Heart left ventricle (tissue), 16 donors: ENCODE results near the gene MS4A8. TPM values are rescaled to one million over a fixed set of nuclear protein-coding genes. Genes with fewer than 3 reads are reported as not detected.
A peak's percentile ranks its signal among the peaks of the same experiment; 100 is the strongest.

Experiments
- ATAC-seq, 4 donors: fragments of 200-7000 bp; cut with Tn5 transposase; one replicate each; pipeline ENCODE4 v1.9.1; 2020 to 2022; ENCODE audit warnings: moderate library complexity in 4 of 4, mild to moderate bottlenecking in 3 of 4, moderate number of reproducible peaks in 1 of 4
- DNase-seq, 5 donors: peaks; one replicate each; pipeline ENCODE4 v3.0.0-alpha.2; 2020
- H3K27ac ChIP-seq, 12 donors: fragments of 200-600 bp; sonication (generic) in 4 of 12; one replicate each; pipeline versions ENCODE4 v1.5.0 to v1.8.0; 2016 to 2022; ENCODE audit warnings: mild to moderate bottlenecking in 2 of 12
- H3K27me3 ChIP-seq, 9 donors: fragments of 200-600 bp; sonication (generic) in 2 of 9; one replicate each; pipeline versions ENCODE4 v1.5.1 to v1.8.0; 2016 to 2022; ENCODE audit warnings: mild to moderate bottlenecking in 3 of 9
- H3K36me3 ChIP-seq, 9 donors: fragments of 200-600 bp; sonication (generic) in 2 of 9; one replicate each; pipeline versions ENCODE4 v1.5.0 to v1.8.0; 2018 to 2022; ENCODE audit warnings: mild to moderate bottlenecking in 2 of 9
- H3K4me1 ChIP-seq, 12 donors: fragments of 200-600 bp; sonication (generic) in 4 of 12; one replicate each; pipeline versions ENCODE4 v1.5.0 to v1.8.0; 2016 to 2022; ENCODE audit warnings: mild to moderate bottlenecking in 3 of 12
- H3K4me3 ChIP-seq, 12 donors: fragments of 200-600 bp; sonication (generic) in 4 of 12; one replicate each; pipeline versions ENCODE4 v1.5.0 to v1.8.0; 2017 to 2022; ENCODE audit warnings: mild to moderate bottlenecking in 9 of 12, moderate library complexity in 4 of 12
- H3K9me3 ChIP-seq, 12 donors: fragments of 200-600 bp; sonication (generic) in 4 of 12; one replicate each; pipeline versions ENCODE4 v1.5.0 to v1.8.0; 2016 to 2022; ENCODE audit warnings: mild to moderate bottlenecking in 1 of 12
- POLR2A ChIP-seq, 2 donors: fragments of 450-650 bp; IDR thresholded peaks; one replicate each; pipeline ENCODE4 v1.6.1; 2017; ENCODE audit warnings: antibody characterized with exemption in 2 of 2, mild to moderate bottlenecking in 2 of 2, moderate library complexity in 2 of 2
- WGBS, 4 donors: extraction: QIAGEN DNeasy Blood & Tissue Kit in 2 of 4; methylation state at CpG; one replicate each; pipeline versions ENCODE4 v1.1.5 to v1.1.7; 2013 to 2018; 5-methylcytosine and 5-hydroxymethylcytosine counted together
- intact Hi-C, 10 donors: fragments of 100-400 bp; cut with DNase I; formaldehyde crosslinking; loops; one replicate each; pipeline versions ENCODE4 v1.11.1 to v1.14.2; 2022
- polyA plus RNA-seq, 2 donors: library from polyadenylated mRNA; stranded (reverse); fragments of 200-250 nt; gene quantifications; one replicate each; pipeline ENCODE4 v1.2.3, GENCODE V29; 2013
- total RNA-seq, 9 donors: library from RNA; depleted of rRNA in 2 of 9; stranded (reverse); fragments of >200 nt in 2 of 9; fragmentation: NEBNext Ultra II Directional in 3 of 9; extraction: Animal tissue kit (Norgen Biotek cat#: 25700) in 3 of 9; gene quantifications; one replicate each; pipeline versions ENCODE4 v1.1.0 to v1.2.4, GENCODE V29; 2016 to 2023
- TF ChIP-seq, protein P1 (sequence below), 12 donors: fragments of 200-600 bp; sonication (generic) in 4 of 12; IDR thresholded peaks; one replicate each; pipeline versions ENCODE4 v1.5.0 to v1.8.0; 2018 to 2022; ENCODE audit warnings: antibody characterized with exemption in 12 of 12, mild to moderate bottlenecking in 5 of 12
- donor health status: ischemic (EF 13 %, LVEDD 7.1; RV severe dilation, severe dysfunction).
- donor health status: healthy with polysubstance abuse.
- donor health status: DM: no; HTN: yes; CAD: no.
- donor health status: DM: no; HTN: no; CAD: no.
- donor health status: ischemic (EF 25% LVEDD 6.9; RV normal size, moderate dysfunction).
- donor health status: ischemic (EF 25% LVEDD 5.7; RV mildly dilated, moderate dysfunction).
- donor health status: healthy.
- donor health status: DM: yes; HTN: yes; CAD: no.
- donor health status: ischemic (EF 35%, LVEDD 5.7; RV mildly dilated, moderate dysfunction).
- donor health status: nonischemic (EF 11% LVEDD 7.7; RV severe dilation, severe dysfunction).
- donor health status: DM: yes; HTN: yes; CAD: no.
- donor health status: PGD.
- donor health status: ischemic (EF 29% LVEDD 5.4; RV normal size, mild dysfunction).
- donor health status: nonischemic (EF 23%, LVEDD 6.1; RV moderate dilation, normal function).

MS4A8 gene
- total and polyA plus RNA-seq, 11 donors, result not detected

DNA sequence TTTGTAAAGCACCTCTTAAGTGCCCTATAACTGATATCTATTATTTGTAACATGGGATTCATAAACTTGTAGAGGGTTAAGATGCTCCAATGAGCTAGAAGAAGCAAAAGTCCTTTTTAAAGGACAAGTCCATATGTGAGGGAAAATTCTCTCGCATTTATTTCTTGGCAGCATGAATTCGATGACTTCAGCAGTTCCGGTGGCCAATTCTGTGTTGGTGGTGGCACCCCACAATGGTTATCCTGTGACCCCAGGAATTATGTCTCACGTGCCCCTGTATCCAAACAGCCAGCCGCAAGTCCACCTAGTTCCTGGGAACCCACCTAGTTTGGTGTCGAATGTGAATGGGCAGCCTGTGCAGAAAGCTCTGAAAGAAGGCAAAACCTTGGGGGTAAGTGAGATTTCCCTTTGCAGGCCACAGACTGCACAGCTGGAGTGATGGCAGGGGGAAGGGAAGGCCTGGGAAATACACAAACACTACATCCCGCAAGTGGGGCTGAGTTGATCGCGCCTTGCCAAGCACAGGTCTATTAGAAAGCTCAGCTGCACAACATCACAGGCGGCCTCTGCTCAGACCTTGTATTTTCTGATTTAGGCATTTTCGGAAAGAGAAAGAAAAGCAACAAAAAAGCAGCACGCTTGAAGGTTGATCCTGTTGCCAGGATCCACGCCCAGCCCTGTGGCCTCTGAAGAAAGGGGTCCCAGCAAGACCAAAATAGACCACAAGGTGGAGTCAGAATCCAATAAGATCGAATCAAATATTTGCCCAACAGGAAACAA lies 1.5 kb downstream of the MS4A8 start:
- Histone ChIP-seq H3K27me3 (peaks cover 0 to 4% (median 0%) of the 10 kb centered on the region in 9 donors), H3K27ac (no peak overlapping the region), H3K9me3 (no peaks in the 10 kb centered on the region), H3K4me1 (no peaks in the 10 kb centered on the region), H3K36me3 (no peaks in the 10 kb centered on the region), H3K4me3 (no peak overlapping the region)
- intact Hi-C loops, result no loop called here
- DNase-seq (no peak), ATAC-seq (no peak)
- TF ChIP-seq, protein P1, sequence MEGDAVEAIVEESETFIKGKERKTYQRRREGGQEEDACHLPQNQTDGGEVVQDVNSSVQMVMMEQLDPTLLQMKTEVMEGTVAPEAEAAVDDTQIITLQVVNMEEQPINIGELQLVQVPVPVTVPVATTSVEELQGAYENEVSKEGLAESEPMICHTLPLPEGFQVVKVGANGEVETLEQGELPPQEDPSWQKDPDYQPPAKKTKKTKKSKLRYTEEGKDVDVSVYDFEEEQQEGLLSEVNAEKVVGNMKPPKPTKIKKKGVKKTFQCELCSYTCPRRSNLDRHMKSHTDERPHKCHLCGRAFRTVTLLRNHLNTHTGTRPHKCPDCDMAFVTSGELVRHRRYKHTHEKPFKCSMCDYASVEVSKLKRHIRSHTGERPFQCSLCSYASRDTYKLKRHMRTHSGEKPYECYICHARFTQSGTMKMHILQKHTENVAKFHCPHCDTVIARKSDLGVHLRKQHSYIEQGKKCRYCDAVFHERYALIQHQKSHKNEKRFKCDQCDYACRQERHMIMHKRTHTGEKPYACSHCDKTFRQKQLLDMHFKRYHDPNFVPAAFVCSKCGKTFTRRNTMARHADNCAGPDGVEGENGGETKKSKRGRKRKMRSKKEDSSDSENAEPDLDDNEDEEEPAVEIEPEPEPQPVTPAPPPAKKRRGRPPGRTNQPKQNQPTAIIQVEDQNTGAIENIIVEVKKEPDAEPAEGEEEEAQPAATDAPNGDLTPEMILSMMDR (IDR thresholded peaks at IDR 0.05), result peak in 3 of 12 donors; percentile 7 to 31 (median 18)
- TF ChIP-seq POLR2A (IDR thresholded peaks at IDR 0.05), result no peak
- WGBS, 4 donors, result 61 to 63% (median 63%) methylated on average over 14 of the region's 14 CpGs

DNA sequence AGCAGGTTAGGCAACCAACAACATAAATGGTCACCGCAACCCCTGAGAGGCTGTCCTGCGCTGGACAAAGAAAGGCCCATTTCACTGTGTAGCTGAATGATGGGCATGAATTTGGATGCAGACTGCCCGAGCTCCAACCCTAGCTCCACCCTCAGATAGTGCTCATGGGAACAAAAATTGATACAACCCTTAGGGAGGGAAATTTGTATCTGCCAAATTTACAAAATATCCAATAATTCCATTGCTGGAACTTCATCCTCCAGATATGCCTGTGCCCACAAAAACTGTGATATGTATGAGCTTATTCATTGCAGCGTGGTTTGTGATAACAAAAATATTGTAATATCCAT lies 2.0 kb downstream of the MS4A8 start:
- DNase-seq, result no peak
- Histone ChIP-seq H3K4me1 (no peaks in the 10 kb centered on the region), H3K27me3 (peaks cover 0 to 4% (median 0%) of the 10 kb centered on the region in 9 donors), H3K36me3 (no peaks in the 10 kb centered on the region), H3K9me3 (no peaks in the 10 kb centered on the region), H3K4me3 (no peak overlapping the region), H3K27ac (no peak overlapping the region)
- WGBS, 4 donors, result 55 to 68% (median 63%) methylated on average over 4 of the region's 4 CpGs
- TF ChIP-seq, protein P1 (IDR thresholded peaks at IDR 0.05), result no peak
- no peak for TF ChIP-seq POLR2A (IDR thresholded peaks at IDR 0.05)
- ATAC-seq, result no peak
- intact Hi-C loops, result no loop called here

DNA sequence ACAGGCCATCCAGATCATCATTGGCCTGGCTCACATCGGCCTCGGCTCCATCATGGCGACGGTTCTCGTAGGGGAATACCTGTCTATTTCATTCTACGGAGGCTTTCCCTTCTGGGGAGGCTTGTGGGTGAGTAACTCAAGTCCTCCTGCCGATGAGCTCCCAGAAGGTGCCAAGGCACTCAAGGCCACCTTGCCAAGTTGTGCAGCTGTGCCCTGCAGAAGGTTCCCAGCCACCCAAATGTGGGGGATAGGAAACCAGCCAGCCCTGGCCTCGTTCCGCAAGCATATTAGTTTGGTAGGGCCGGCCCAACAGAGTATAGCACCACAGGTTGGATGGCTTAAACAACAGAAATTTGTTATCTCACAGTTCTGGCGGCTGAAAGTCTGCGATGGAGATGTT lies 4.0 kb downstream of the MS4A8 start:
- H3K4me1 ChIP-seq, result no peaks in the 10 kb centered on the region
- H3K4me3 ChIP-seq, result no peak overlapping the region
- WGBS, 4 donors, result 86 to 88% (median 87%) methylated on average over 12 of the region's 12 CpGs
- DNase-seq (no peak), ATAC-seq (no peak)
- intact Hi-C loops, result no loop called here
- no peaks in the 10 kb centered on the region for H3K36me3 ChIP-seq
- no peak overlapping the region for H3K27ac ChIP-seq
- TF ChIP-seq, protein P1 (IDR thresholded peaks at IDR 0.05), result no peak
- no peak for TF ChIP-seq POLR2A (IDR thresholded peaks at IDR 0.05)
- H3K9me3 ChIP-seq, result no peaks in the 10 kb centered on the region
- peaks cover 0 to 4% (median 0%) of the 10 kb centered on the region in 9 donors for H3K27me3 ChIP-seq

DNA sequence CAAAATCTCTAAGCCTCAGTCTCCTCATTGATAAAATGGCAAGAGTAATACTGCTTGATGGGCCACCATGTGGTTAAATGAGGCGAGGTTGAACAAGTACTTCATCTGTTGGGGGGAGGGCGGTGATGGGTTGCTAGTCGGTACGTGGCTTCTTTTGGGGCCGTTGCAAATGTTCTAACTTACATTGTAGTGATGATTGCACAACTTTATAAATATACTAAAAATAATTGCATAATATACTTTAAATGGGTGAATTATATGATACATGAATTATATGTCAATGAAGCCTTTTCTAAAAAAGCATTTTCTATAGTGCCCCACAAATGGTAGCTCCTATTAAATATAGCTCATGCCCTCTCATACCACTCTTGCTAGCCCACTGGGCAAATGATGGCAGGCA lies 6.5 kb downstream of the MS4A8 start:
- no peak overlapping the region for H3K27ac ChIP-seq
- H3K36me3 ChIP-seq, result no peaks in the 10 kb centered on the region
- H3K9me3 ChIP-seq, result no peaks in the 10 kb centered on the region
- intact Hi-C loops, result no loop called here
- H3K4me3 ChIP-seq, result no peak overlapping the region
- no peak for ATAC-seq
- TF ChIP-seq POLR2A (IDR thresholded peaks at IDR 0.05), result no peak
- TF ChIP-seq, protein P1 (IDR thresholded peaks at IDR 0.05), result no peak
- no peaks in the 10 kb centered on the region for H3K4me1 ChIP-seq
- no peak for DNase-seq
- WGBS, 4 donors, result 83 to 88% (median 86%) methylated on average over 5 of the region's 5 CpGs
- no peaks in the 10 kb centered on the region for H3K27me3 ChIP-seq
